Measurements from ENCODE around the gene JPH3.

Gene JPH3

GRCh38 chr16:87564524-87564778 is 37.9 kb upstream of the JPH3 start:
- DNase-seq (ENCODE audit: insufficient read length, low spot score) (no peak), FAIRE-seq (no peak)
- no peak for TF ChIP-seq CTCF (IDR thresholded peaks at IDR 0.05; ENCODE audit: insufficient read depth, missing control alignments)

GRCh38 chr16:87569601-87570571 is 32.4 kb upstream of the JPH3 start:
- DNase-seq (ENCODE audit: insufficient read length, low spot score) (no peak), FAIRE-seq (no peak)

GRCh38 chr16:87570572-87570937 is 31.8 kb upstream of the JPH3 start:
- TF ChIP-seq CTCF (IDR thresholded peaks at IDR 0.05; ENCODE audit: insufficient read depth, missing control alignments) = no peak
- FAIRE-seq = no peak
- DNase-seq (ENCODE audit: insufficient read length, low spot score) = no peak

More at GRCh38 chr16:87569601-87570571, 32.4 kb upstream of the JPH3 start:
- no peak for TF ChIP-seq CTCF (IDR thresholded peaks at IDR 0.05; ENCODE audit: insufficient read depth, missing control alignments)

GRCh38 chr16:87570938-87571867 is 31.1 kb upstream of the JPH3 start:
- peak; percentile 28 for TF ChIP-seq CTCF (IDR thresholded peaks at IDR 0.05; ENCODE audit: insufficient read depth, missing control alignments)
- DNase-seq (ENCODE audit: insufficient read length, low spot score) = no peak
- FAIRE-seq = no peak

- no peak for TF ChIP-seq CTCF (IDR thresholded peaks at IDR 0.05; ENCODE audit: insufficient read depth, missing control alignments)
- no peak for DNase-seq (ENCODE audit: insufficient read length, low spot score)
- FAIRE-seq = no peak
Observed at GRCh38 chr16:87571868-87572244, 30.5 kb upstream of the JPH3 start.

GRCh38 chr16:87572959-87573358 is 29.3 kb upstream of the JPH3 start:
- no peak for DNase-seq (ENCODE audit: insufficient read length, low spot score)
- TF ChIP-seq CTCF (IDR thresholded peaks at IDR 0.05; ENCODE audit: insufficient read depth, missing control alignments) = no peak
- no peak for FAIRE-seq

Measured in D721Med (cell line).